K562 (cell line): ENCODE measurements around the gene PSEN1. TPM values are rescaled to one million over a fixed set of nuclear protein-coding genes. Genes with fewer than 3 reads are reported as not detected.

ENCODE experiments used
- ATAC-seq: fragments of 200-7000 bp; cut with Tn5 transposase; 3 replicates; pipeline ENCODE4 v1.9.1; 2020; ENCODE audit warnings: moderate library complexity
- BruUV-seq: library from RNA; stranded (reverse); fragments of 400-500 nt; replicated peaks from 2 replicates; lab custom pipeline; 2021; lab: Mats Ljungman, UMichigan
- CTCF ChIA-PET: fragments of 300-600 bp; formaldehyde crosslinking; extraction: SDS; loops from one replicate; lab custom pipeline; 2021; ENCODE audit warnings: low intra/inter-chr PET ratio; lab: Yijun Ruan, JAX
- POLR2A ChIA-PET: fragments of 300-600, 350-650 bp; sonication (Branson Sonifier 250); formaldehyde crosslinking; extraction: SDS; loops from one replicate; lab custom pipeline; 2021; ENCODE audit warnings: antibody characterized with exemption, inconsistent platforms; lab: Yijun Ruan, JAX
- DNase-seq, 4 experiments: peaks; one replicate each; pipeline versions ENCODE4 v3.0.0 to v3.0.0-alpha.2; 2011 to 2018; ENCODE audit warnings: low spot score in 3 of 4, mixed read lengths in 3 of 4; ENCODE audit errors: extremely low read depth in 1 of 4
- FAIRE-seq: peaks from 2 replicates; lab custom pipeline; 2011; peaks lifted over from hg19 to GRCh38; lab: Jason Lieb, UNC
- H2AFZ ChIP-seq: 2 replicates; pipeline ENCODE4 v1.6.0; 2011; ENCODE audit warnings: low read depth, low read length, control low read depth, inconsistent platforms
- H3K27ac ChIP-seq: fragments of 200-600 bp; 3 replicates; pipeline ENCODE4 v1.8.0; 2011; ENCODE audit warnings: low read depth, mild to moderate bottlenecking, control low read depth, inconsistent platforms, low read length, moderate library complexity, mixed read lengths; ENCODE audit errors: extremely low read depth
- H3K27me3 ChIP-seq, 2 experiments: fragments of 300-600 bp in 1 of 2; 2 replicates in 1 of 2; 3 replicates in 1 of 2; pipeline versions ENCODE4 v1.6.0 to v1.8.0; 2011; ENCODE audit warnings: inconsistent platforms in 2 of 2, low read length in 2 of 2, mild to moderate bottlenecking in 1 of 2, mixed read lengths in 1 of 2, moderate library complexity in 1 of 2; ENCODE audit not compliant: control insufficient read depth in 2 of 2, insufficient read depth in 2 of 2
- H3K36me3 ChIP-seq: fragments of 300-600 bp; 3 replicates; pipeline ENCODE4 v1.8.0; 2011; ENCODE audit warnings: mild to moderate bottlenecking, low read length, inconsistent platforms; ENCODE audit not compliant: control insufficient read depth, insufficient read depth
- H3K4me1 ChIP-seq, 2 experiments: fragments of 200-600 bp in 1 of 2; replicated peaks in 1 of 2; 2 replicates in 1 of 2; 3 replicates in 1 of 2; pipeline versions ENCODE4 v1.5.1 to v1.8.0; 2011; ENCODE audit warnings: inconsistent platforms in 2 of 2, low read length in 2 of 2, mild to moderate bottlenecking in 1 of 2, mixed read lengths in 1 of 2, moderate library complexity in 1 of 2; ENCODE audit not compliant: control insufficient read depth in 2 of 2, insufficient read depth in 2 of 2
- H3K4me2 ChIP-seq: 2 replicates; pipeline ENCODE4 v1.6.1; 2011; ENCODE audit warnings: low read length, control low read depth, inconsistent platforms, mixed read lengths; ENCODE audit not compliant: insufficient read depth
- H3K4me3 ChIP-seq: fragments of 200-600 bp; sonication (generic), shearing (Covaris generic); 2 replicates; pipeline ENCODE4 v1.5.1; 2016; ENCODE audit warnings: control low read depth, inconsistent platforms
- H3K79me2 ChIP-seq: fragments of 200-600 bp; 3 replicates; pipeline ENCODE4 v1.8.0; 2011; ENCODE audit warnings: low read length, inconsistent platforms; ENCODE audit not compliant: control insufficient read depth, insufficient read depth
- H3K9ac ChIP-seq, 2 experiments: 2 replicates each; pipeline versions ENCODE4 v1.6.0 to v1.6.1; 2011; ENCODE audit warnings: low read depth in 2 of 2, low read length in 2 of 2, control low read depth in 1 of 2, inconsistent platforms in 1 of 2, mild to moderate bottlenecking in 1 of 2, mixed read lengths in 1 of 2; ENCODE audit not compliant: insufficient read depth in 1 of 2
- H3K9me1 ChIP-seq: one replicate; pipeline ENCODE4 v1.6.0; 2011; ENCODE audit warnings: inconsistent platforms, mild to moderate bottlenecking, low read length, moderate library complexity; ENCODE audit not compliant: control insufficient read depth, insufficient read depth
- H3K9me3 ChIP-seq: replicated peaks from 2 replicates; pipeline ENCODE4 v1.5.1; 2011; ENCODE audit warnings: low read depth, low read length, inconsistent platforms; ENCODE audit not compliant: control insufficient read depth, insufficient read depth
- H4K20me1 ChIP-seq: replicated peaks from 2 replicates; pipeline ENCODE4 v1.6.1; 2011; ENCODE audit warnings: low read length, inconsistent platforms, mixed read lengths; ENCODE audit not compliant: control insufficient read depth, insufficient read depth
- ARHGAP35 ChIP-seq: fragments of 450-650 bp; IDR thresholded peaks from 2 replicates; pipeline ENCODE4 v1.6.1; 2018; ENCODE audit not compliant: partially characterized antibody
- ATF7 ChIP-seq: fragments of 450-650 bp; IDR thresholded peaks from 2 replicates; pipeline ENCODE4 v1.7.1; 2014; ENCODE audit warnings: mild to moderate bottlenecking, moderate library complexity
- CBX5 ChIP-seq: IDR thresholded peaks from 2 replicates; pipeline ENCODE4 v1.6.1; 2014; ENCODE audit warnings: low read depth, borderline replicate concordance
- GABPA ChIP-seq: fragments of 200-800 bp; sonication (Bioruptor generic); conservative IDR thresholded peaks from 2 replicates; pipeline ENCODE4 v1.6.1; 2016; ENCODE audit warnings: low read depth, missing genetic modification characterization, missing compliant biosample characterization
- GTF2E2 ChIP-seq: fragments of 200-800 bp; sonication (Bioruptor generic); IDR thresholded peaks from 2 replicates; pipeline ENCODE4 v1.6.1; 2016; ENCODE audit warnings: missing genetic modification characterization, missing compliant biosample characterization
- L3MBTL2 ChIP-seq: fragments of 450-650 bp; IDR thresholded peaks from 2 replicates; pipeline ENCODE4 v1.6.1; 2016; ENCODE audit warnings: mild to moderate bottlenecking, moderate library complexity
- LCOR ChIP-seq: sonication (generic); formaldehyde crosslinking; IDR thresholded peaks from 2 replicates; pipeline ENCODE4 v1.8.0; 2022; ENCODE audit warnings: mild to moderate bottlenecking, missing genetic modification reagents
- NFIC ChIP-seq: fragments of 450-650 bp; IDR thresholded peaks from 2 replicates; pipeline ENCODE4 v1.6.1; 2017; ENCODE audit warnings: mild to moderate bottlenecking, inconsistent platforms
- TOE1 ChIP-seq, 2 experiments: fragments of 450-650 bp in 1 of 2; sonication (generic) in 1 of 2; formaldehyde crosslinking in 1 of 2; IDR thresholded peaks; 2 replicates each; pipeline versions ENCODE4 v1.7.1 to v1.8.0; 2016 to 2022; ENCODE audit warnings: borderline replicate concordance in 2 of 2, mild to moderate bottlenecking in 2 of 2, antibody characterized with exemption in 1 of 2, inconsistent platforms in 1 of 2, low read depth in 1 of 2, missing genetic modification reagents in 1 of 2, moderate library complexity in 1 of 2
- ZBTB2 ChIP-seq: fragments of 450-650 bp; IDR thresholded peaks from 2 replicates; pipeline ENCODE4 v1.6.1; 2016; ENCODE audit warnings: antibody characterized with exemption
- ZNF408 ChIP-seq: fragments of 250-450 bp; sonication (Bioruptor Pico); IDR thresholded peaks from 2 replicates; pipeline ENCODE4 v1.4.0; 2020; ENCODE audit warnings: low read depth, mild to moderate bottlenecking, moderate library complexity
- WGBS: fragments of 100-300 bp; shearing (Covaris generic); methylation state at CpG from one replicate; pipeline ENCODE4 v1.1.6; 2016; ENCODE audit warnings: low coverage, mixed read lengths; ENCODE audit not compliant: insufficient coverage; ENCODE audit errors: missing lambda C conversion rate; 5-methylcytosine and 5-hydroxymethylcytosine counted together
- in situ Hi-C: fragments of 300-500 bp; cut with MboI; formaldehyde crosslinking; loops from 4 replicates; pipeline ENCODE4 v1.15.0; 2018; ENCODE audit warnings: inconsistent platforms, mixed read lengths
- intact Hi-C: fragments of 100-400 bp; cut with micrococcal nuclease; formaldehyde crosslinking; loops from 2 replicates; pipeline ENCODE4 v1.14.2; 2022
- polyA plus RNA-seq, 8 experiments: library from polyadenylated mRNA; depleted of rRNA in 4 of 8; stranded (reverse) in 5 of 8; unstranded in 3 of 8; fragments of >200 nt; fragmentation: Nextera tagmentation in 2 of 8; fragmentation: Illumina TruSeq in 1 of 8; extraction: Ambion mirVana in 2 of 8; extraction: Trizol in 1 of 8; gene quantifications; 2 replicates each; pipeline versions ENCODE4 v1.2.1 to v1.2.3, GENCODE V29; 2011 to 2014; ENCODE audit warnings: inconsistent platforms in 1 of 8, missing spikeins in 1 of 8
- total RNA-seq, 7 experiments: library from RNA; depleted of rRNA in 6 of 7; stranded (reverse); fragments of >200 nt in 6 of 7; fragmentation: Illumina TruSeq in 2 of 7; extraction: Trizol in 2 of 7; gene quantifications; 2 replicates each; pipeline versions ENCODE4 v1.2.1 to v1.2.3, GENCODE V29; 2011 to 2021; ENCODE audit warnings: low replicate concordance in 1 of 7
- TF ChIP-seq, protein P1 (sequence below): IDR thresholded peaks from 2 replicates; pipeline ENCODE4 v1.6.1; 2011; ENCODE audit not compliant: insufficient read length; ENCODE audit errors: extremely low read depth

Gene PSEN1
- total and polyA plus RNA-seq, 9 of the 15 experiments (the other 6 are each of a cell fraction or from before 2014, with no cell fraction given), result 6.5 to 25.2 (median 14.3) TPM

- FAIRE-seq (no peak), DNase-seq (no peak), ATAC-seq (no peak)
- Histone ChIP-seq H3K27ac (no peak overlapping the region), H3K27me3 (no peaks in the 10 kb centered on the region), H3K4me3 (no peak overlapping the region), H3K9me3 (no peaks in the 10 kb centered on the region), H3K4me1 (no peaks in the 10 kb centered on the region), H3K4me2 (no peak overlapping the region), H3K9me1 (no peaks in the 10 kb centered on the region), H4K20me1 (no peaks in the 10 kb centered on the region), H2AFZ (no peak overlapping the region), H3K36me3 (peaks cover 93% of the 10 kb centered on the region), H3K9ac (no peak overlapping the region), H3K79me2 (no peaks in the 10 kb centered on the region; the same call in 2 of the 3 replicates)
- ChIA-PET POLR2A (no interaction called here), CTCF (no interaction called here)
- WGBS, result 98% methylated on average over 12 of the region's 27 CpGs
- in situ Hi-C loops, result no loop called here
- intact Hi-C loops, result no loop called here
- TSS peak; percentile 46 for BruUV-seq
- TF ChIP-seq NFIC (no peak), ATF7 (no peak), ZNF408 (no peak), GTF2E2 (tag) (no peak), LCOR (CRISPR knock-in tag) (no peak), TOE1 (IDR thresholded peaks at IDR 0.05; ENCODE audit: borderline replicate concordance) (no peak), TOE1 (CRISPR knock-in tag; IDR thresholded peaks at IDR 0.05; ENCODE audit: borderline replicate concordance, low read depth) (no peak), CBX5 (no peak), GABPA (tag) (no peak), ZBTB2 (no peak), L3MBTL2 (no peak), ARHGAP35 (no peak)
- TF ChIP-seq, protein P1, sequence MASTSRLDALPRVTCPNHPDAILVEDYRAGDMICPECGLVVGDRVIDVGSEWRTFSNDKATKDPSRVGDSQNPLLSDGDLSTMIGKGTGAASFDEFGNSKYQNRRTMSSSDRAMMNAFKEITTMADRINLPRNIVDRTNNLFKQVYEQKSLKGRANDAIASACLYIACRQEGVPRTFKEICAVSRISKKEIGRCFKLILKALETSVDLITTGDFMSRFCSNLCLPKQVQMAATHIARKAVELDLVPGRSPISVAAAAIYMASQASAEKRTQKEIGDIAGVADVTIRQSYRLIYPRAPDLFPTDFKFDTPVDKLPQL, result no peak
These were observed 33.4 kb upstream of the PSEN1 start for GRCh38 chr14:73102806-73103497.
